OCI-LY1 (cell line): ENCODE measurements around the gene RPL35.

Experiments
- CTCF ChIP-seq: fragments of 200-600 bp; sonication (generic), shearing (Covaris generic); IDR thresholded peaks from 2 replicates; pipeline ENCODE4 v1.5.1; 2017; ENCODE audit warnings: mild to moderate bottlenecking, antibody characterized with exemption, low read length, moderate library complexity, mixed read lengths
- EZH2 ChIP-seq: fragments of 200-600 bp; sonication (generic), shearing (Covaris generic); IDR thresholded peaks from 2 replicates; pipeline ENCODE4 v1.8.0; 2017; ENCODE audit warnings: borderline replicate concordance, mixed run types, mild to moderate bottlenecking, antibody characterized with exemption, low read length, moderate library complexity, mixed read lengths

GRCh38 chr9:124808246-124808956 lies 53.4 kb downstream of the RPL35 start:
- TF ChIP-seq CTCF (no peak), EZH2 (no peak)
